Measurements from ENCODE around the gene OR5D18. TPM values are rescaled to one million over a fixed set of nuclear protein-coding genes. Genes with fewer than 3 reads are reported as not detected.

The OR5D18 gene
- polyA plus RNA-seq (not detected in 2 replicates), polyA minus RNA-seq (not detected in 2 replicates)

- Histone ChIP-seq H3K27ac (ENCODE audit: low read length) (no peak within 1 kb of the TSS), H3K9me2 (ENCODE audit: insufficient read depth, low read length) (no peaks in the 10 kb centered on the region), H3F3A (ENCODE audit: insufficient read depth, low read length, poor library complexity, severe bottlenecking) (no peaks in the 10 kb centered on the region), H2AFZ (ENCODE audit: low read depth, low read length) (no peak within 1 kb of the TSS), H3K9ac (ENCODE audit: low read length) (no peak within 1 kb of the TSS), H3K79me2 (replicated peaks; ENCODE audit: insufficient read depth, low read length) (no peaks in the 10 kb centered on the region), H4K20me1 (ENCODE audit: insufficient read depth) (no peaks in the 10 kb centered on the region), H3K27me3 (ENCODE audit: insufficient read depth, low read depth, low read length) (no peaks in the 10 kb centered on the region), H3K4me3 (ENCODE audit: low read length) (no peak within 1 kb of the TSS), H3K36me3 (ENCODE audit: insufficient read depth, low read length) (no peaks in the 10 kb centered on the region), H3K9me3 (ENCODE audit: low read length) (no peaks in the 10 kb centered on the region), H3K4me2 (ENCODE audit: low read length) (no peak within 1 kb of the TSS)
- no peak for TF ChIP-seq REST (IDR thresholded peaks at IDR 0.05; ENCODE audit: borderline replicate concordance)
- TF ChIP-seq EZH2 (IDR thresholded peaks at IDR 0.05; ENCODE audit: borderline replicate concordance, insufficient read depth, low read length, poor library complexity, severe bottlenecking), result no peak
- TF ChIP-seq MXI1 (conservative IDR thresholded peaks at IDR 0.05; ENCODE audit: poor library complexity, severe bottlenecking), result no peak
- TF ChIP-seq TAF1 (IDR thresholded peaks at IDR 0.05; ENCODE audit: low read depth), result no peak
- no peak for TF ChIP-seq SMC3 (conservative IDR thresholded peaks at IDR 0.05; ENCODE audit: poor library complexity)
- TF ChIP-seq POLR2AphosphoS5 (IDR thresholded peaks at IDR 0.05), result no peak
- TF ChIP-seq CTCF (IDR thresholded peaks at IDR 0.05; ENCODE audit: poor library complexity, severe bottlenecking), result no peak
- no peak for TF ChIP-seq RAD21 (conservative IDR thresholded peaks at IDR 0.05)
- TF ChIP-seq EP300 (conservative IDR thresholded peaks at IDR 0.05; ENCODE audit: poor library complexity, severe bottlenecking), result no peak
Observed at GRCh38 chr11:55819330-55819729, at the start of gene OR5D18. OR5D18 (plus strand) TSS chr11:55819630; CDS start chr11:55819630, 0 bp downstream.

- Histone ChIP-seq H3K9me2 (ENCODE audit: insufficient read depth, low read length) (no peaks in the 10 kb centered on the region), H3F3A (ENCODE audit: insufficient read depth, low read length, poor library complexity, severe bottlenecking) (no peaks in the 10 kb centered on the region), H3K27ac (ENCODE audit: low read length) (no peak within 1 kb of the TSS), H3K9ac (ENCODE audit: low read length) (no peak within 1 kb of the TSS), H3K4me3 (ENCODE audit: low read length) (no peak within 1 kb of the TSS), H2AFZ (ENCODE audit: low read depth, low read length) (no peak within 1 kb of the TSS), H3K27me3 (ENCODE audit: insufficient read depth, low read depth, low read length) (no peaks in the 10 kb centered on the region), H3K79me2 (replicated peaks; ENCODE audit: insufficient read depth, low read length) (no peaks in the 10 kb centered on the region), H4K20me1 (ENCODE audit: insufficient read depth) (no peaks in the 10 kb centered on the region), H3K4me2 (ENCODE audit: low read length) (no peak within 1 kb of the TSS), H3K9me3 (ENCODE audit: low read length) (peaks cover 2% of the 10 kb centered on the region), H3K36me3 (ENCODE audit: insufficient read depth, low read length) (no peaks in the 10 kb centered on the region)
- no peak for TF ChIP-seq SMC3 (conservative IDR thresholded peaks at IDR 0.05; ENCODE audit: poor library complexity)
- TF ChIP-seq POLR2AphosphoS5 (IDR thresholded peaks at IDR 0.05), result no peak
- TF ChIP-seq REST (IDR thresholded peaks at IDR 0.05; ENCODE audit: borderline replicate concordance), result no peak
- TF ChIP-seq RAD21 (conservative IDR thresholded peaks at IDR 0.05), result no peak
- TF ChIP-seq TAF1 (IDR thresholded peaks at IDR 0.05; ENCODE audit: low read depth), result no peak
- no peak for TF ChIP-seq CTCF (IDR thresholded peaks at IDR 0.05; ENCODE audit: poor library complexity, severe bottlenecking)
- no peak for TF ChIP-seq EP300 (conservative IDR thresholded peaks at IDR 0.05; ENCODE audit: poor library complexity, severe bottlenecking)
- TF ChIP-seq EZH2 (IDR thresholded peaks at IDR 0.05; ENCODE audit: borderline replicate concordance, insufficient read depth, low read length, poor library complexity, severe bottlenecking), result no peak
Observed at GRCh38 chr11:55773138-55773537, 46.3 kb upstream of the OR5D18 start, which contains the start of gene OR5D13. OR5D13 (plus strand) TSS chr11:55773438; CDS start chr11:55773438, 0 bp downstream.
